ENCODE results near the gene TRAPPC3L. TPM values are rescaled to one million over a fixed set of nuclear protein-coding genes. Genes with fewer than 3 reads are reported as not detected.

The TRAPPC3L gene
- total and polyA plus RNA-seq, 2 of the 8 experiments (the other 6 are each of a cell fraction or from before 2014, with no cell fraction given) = not detected

DNA sequence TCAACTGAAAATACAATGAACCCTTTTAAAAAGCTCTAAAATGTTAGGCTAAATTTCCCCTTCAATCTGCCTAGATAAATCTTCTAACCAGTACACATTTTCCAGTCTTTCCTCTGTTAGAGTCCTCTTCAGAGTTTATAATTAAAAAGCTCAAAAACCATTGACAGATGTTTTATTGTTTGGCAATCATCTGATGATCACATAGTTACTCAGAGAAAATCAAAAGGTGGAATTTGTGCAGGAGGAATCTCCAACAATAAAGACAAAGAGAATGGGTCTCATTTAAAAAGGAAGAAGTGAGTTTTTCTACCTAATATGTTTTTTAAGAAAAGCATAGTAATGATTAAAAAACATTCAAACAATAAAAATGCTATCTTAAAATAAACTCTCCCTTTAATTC is 3.1 kb downstream of the TRAPPC3L start:
- no peaks in the 10 kb centered on the region for H3K27me3 ChIP-seq (replicated peaks in 1 of 4; ENCODE audit: control insufficient read depth in 3 of 4, extremely low read depth in 1 of 4, insufficient read depth in 3 of 4, low read length in 3 of 4)
- H3K4ac ChIP-seq (replicated peaks; ENCODE audit: insufficient read length, low read depth, low read length) = no peak overlapping the region
- FAIRE-seq (no peak), DNase-seq (ENCODE audit: low read depth in 1 of 2, low spot score in 2 of 2) (no peak)
- ChIA-PET POLR2A (ENCODE audit: partially characterized antibody) (no interaction called here), CTCF (ENCODE audit: partially characterized antibody) (interaction anchor here (0.8 to 3.6 kb wide), 9 partner anchors 9 to 273 kb away, joined by 3 to 22 read pairs (median 5); partner anchors contain the start of gene CALHM4)
- no peaks in the 10 kb centered on the region for H3K79me1 ChIP-seq (ENCODE audit: low read depth, low read length)
- no peak overlapping the region for H2BK15ac ChIP-seq (ENCODE audit: low read length)
- H4K8ac ChIP-seq (ENCODE audit: extremely low read depth, insufficient read depth, low read length) = no peak overlapping the region
- H2BK12ac ChIP-seq (ENCODE audit: low read depth, low read length) = no peak overlapping the region
- no peaks in the 10 kb centered on the region for H4K20me1 ChIP-seq (replicated peaks in 1 of 2; ENCODE audit: control insufficient read depth in 1 of 2, insufficient read depth in 2 of 2, low read length in 2 of 2)
- H2AK5ac ChIP-seq (ENCODE audit: low read depth, low read length) = no peak overlapping the region
- no peaks in the 10 kb centered on the region for H3K36me3 ChIP-seq (ENCODE audit: control insufficient read depth in 2 of 4, insufficient read depth in 4 of 4, low read length in 3 of 4)
- H4K5ac ChIP-seq (ENCODE audit: insufficient read length, low read depth, low read length) = no peak overlapping the region
- no peaks in the 10 kb centered on the region for H3K9me3 ChIP-seq (ENCODE audit: insufficient read depth in 2 of 2, low read depth in 1 of 2, low read length in 1 of 2)
- H2BK120ac ChIP-seq (replicated peaks; ENCODE audit: low read depth, low read length) = no peak overlapping the region
- H3K56ac ChIP-seq (replicated peaks; ENCODE audit: insufficient read length, low read depth, low read length) = no peak overlapping the region
- H3K18ac ChIP-seq (ENCODE audit: extremely low read depth, low read length) = no peak overlapping the region
- H2BK20ac ChIP-seq (ENCODE audit: low read length) = no peak overlapping the region
- H3K27ac ChIP-seq (ENCODE audit: low read depth, low read length) = no peak overlapping the region
- no peak overlapping the region for H3K9ac ChIP-seq (replicated peaks in 1 of 4; ENCODE audit: extremely low read depth in 1 of 4, low read depth in 3 of 4, low read length in 3 of 4)
- H3K4me2 ChIP-seq (ENCODE audit: insufficient read depth in 1 of 2, low read depth in 2 of 2, low read length in 2 of 2) = no peak overlapping the region
- H2BK5ac ChIP-seq (ENCODE audit: low read depth, low read length) = no peak overlapping the region
- no peak overlapping the region for H3K23ac ChIP-seq (ENCODE audit: insufficient read length)
- no peaks in the 10 kb centered on the region for H3K23me2 ChIP-seq (ENCODE audit: low read depth, low read length)
- no peaks in the 10 kb centered on the region for H3K79me2 ChIP-seq (ENCODE audit: control insufficient read depth in 1 of 2, insufficient read depth in 2 of 2, low read length in 2 of 2)
- peaks cover 0 to 2% (median 0%) of the 10 kb centered on the region in 4 experiments; a peak in 1 of 7 replicates for H3K4me1 ChIP-seq (replicated peaks in 1 of 4; ENCODE audit: control insufficient read depth in 3 of 4, insufficient read depth in 4 of 4, low read length in 3 of 4)
- no peak overlapping the region for H4K91ac ChIP-seq (replicated peaks; ENCODE audit: insufficient read length, low read length)
- H3K14ac ChIP-seq (ENCODE audit: insufficient read length) = no peak overlapping the region
- TF ChIP-seq FOSL1 (IDR thresholded peaks at IDR 0.05; ENCODE audit: insufficient read depth, low read depth, low read length) (no peak), BRCA1 (IDR thresholded peaks at IDR 0.05; ENCODE audit: low read depth, low read length) (no peak), EGR1 (IDR thresholded peaks at IDR 0.05; ENCODE audit: borderline replicate concordance, low read depth, low read length) (no peak)
- no peak overlapping the region for H2AFZ ChIP-seq (ENCODE audit: low read length)
- H3K4me3 ChIP-seq (ENCODE audit: extremely low read depth in 1 of 4, insufficient read depth in 2 of 4, low read depth in 3 of 4, low read length in 4 of 4) = no peak overlapping the region

Data from H1 (cell line).